ENCODE results near the gene SLC27A4.
"Not testable (repeated sequence)": the region's sequence is repeated elsewhere in the genome, so short reads cannot be mapped to it uniquely, and the experiment has no call there.

SLC27A4 gene

GRCh38 chr9:128325629-128326028, 14.7 kb upstream of the SLC27A4 start:
- no peak for DNase-seq

- no peak for DNase-seq
Observed at GRCh38 chr9:128333451-128333869, 6.9 kb upstream of the SLC27A4 start.

GRCh38 chr9:128335161-128335560, 5.2 kb upstream of the SLC27A4 start:
- no peak for DNase-seq

GRCh38 chr9:128335914-128336313, 4.4 kb upstream of the SLC27A4 start:
- DNase-seq: no peak

GRCh38 chr9:128337936-128338335, 2.4 kb upstream of the SLC27A4 start:
- DNase-seq: no peak

- not testable (repeated sequence) for DNase-seq
Observed at GRCh38 chr9:128338852-128339614, 1.3 kb upstream of the SLC27A4 start.

- no peak for DNase-seq
Observed at GRCh38 chr9:128340691-128341434, 536 bp downstream of the SLC27A4 start.

GRCh38 chr9:128341435-128341849, 1.1 kb downstream of the SLC27A4 start:
- DNase-seq: peak; percentile 55 to 78

- no peak for DNase-seq
Observed at GRCh38 chr9:128342971-128343680, 2.8 kb downstream of the SLC27A4 start.

GRCh38 chr9:128343855-128344254, 3.5 kb downstream of the SLC27A4 start:
- DNase-seq: no peak

GRCh38 chr9:128344931-128345605, 4.7 kb downstream of the SLC27A4 start:
- DNase-seq: no peak

- DNase-seq: no peak
Observed at GRCh38 chr9:128349125-128349524, 8.8 kb downstream of the SLC27A4 start.

GRCh38 chr9:128349772-128350171, 9.4 kb downstream of the SLC27A4 start:
- no peak for DNase-seq

GRCh38 chr9:128355451-128355850, 15.1 kb downstream of the SLC27A4 start:
- no peak for DNase-seq

- no peak for DNase-seq
Observed at GRCh38 chr9:128358090-128358489, 17.8 kb downstream of the SLC27A4 start.

- DNase-seq: no peak
Observed at GRCh38 chr9:128358861-128359260, 18.5 kb downstream of the SLC27A4 start.

GRCh38 chr9:128360826-128361225, 20.5 kb downstream of the SLC27A4 start:
- no peak for DNase-seq

- DNase-seq: no peak
Observed at GRCh38 chr9:128361296-128361985, 21.1 kb downstream of the SLC27A4 start.

GRCh38 chr9:128361986-128362646, 21.8 kb downstream of the SLC27A4 start:
- DNase-seq: peak; percentile 22 to 76

GRCh38 chr9:128362774-128363173, 22.4 kb downstream of the SLC27A4 start:
- DNase-seq: no peak

- DNase-seq: no peak
Observed at GRCh38 chr9:128365525-128365924, 25.2 kb downstream of the SLC27A4 start.

Measured in NCI-H526 (cell line).